ENCODE data around the gene LCE1E.

The LCE1E gene

DNA sequence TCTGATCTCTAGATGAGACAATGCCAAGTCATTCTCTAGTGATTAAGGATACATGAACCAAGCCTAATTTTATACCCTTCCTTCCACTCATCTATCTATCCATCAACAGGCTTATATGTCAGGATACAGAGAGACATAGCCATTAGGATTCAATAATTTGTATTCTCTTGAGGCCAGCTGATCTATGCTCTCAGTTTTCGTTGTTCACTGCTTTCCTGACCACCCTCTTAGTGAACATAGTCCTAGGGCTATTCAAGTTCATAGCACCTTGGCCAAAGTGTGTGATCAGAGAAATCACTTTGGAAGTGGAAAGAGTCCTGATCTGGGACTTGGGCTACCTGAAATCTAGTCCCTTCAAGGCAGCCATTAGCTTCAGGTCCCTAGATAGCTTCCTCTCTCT, 32.5 kb upstream of the LCE1E start:
- Histone ChIP-seq H3K4me3 (ENCODE audit: low read length) (no peak overlapping the region), H3K9me2 (replicated peaks; ENCODE audit: insufficient read depth, low read length) (no peaks in the 10 kb centered on the region), H3K4me1 (ENCODE audit: low read length) (no peaks in the 10 kb centered on the region), H3K36me3 (replicated peaks; ENCODE audit: insufficient read depth, low read length) (no peaks in the 10 kb centered on the region), H3F3A (ENCODE audit: insufficient read depth, low read length) (no peaks in the 10 kb centered on the region), H3K27ac (ENCODE audit: low read length) (no peak overlapping the region), H3K4me2 (ENCODE audit: low read depth, low read length) (no peak overlapping the region), H3K79me2 (ENCODE audit: low read length) (no peaks in the 10 kb centered on the region), H3K9ac (ENCODE audit: low read length) (no peak overlapping the region), H2AFZ (ENCODE audit: low read length) (no peak overlapping the region), H3K9me3 (replicated peaks; ENCODE audit: insufficient read depth, low read length) (no peaks in the 10 kb centered on the region), H3K27me3 (replicated peaks; ENCODE audit: insufficient read depth, low read length) (no peaks in the 10 kb centered on the region), H4K20me1 (ENCODE audit: insufficient read depth, low read length) (no peaks in the 10 kb centered on the region)
- DNase-seq, result no peak
- TF ChIP-seq EZH2phosphoT487 (IDR thresholded peaks at IDR 0.05; ENCODE audit: low read length), result no peak
- no peak for TF ChIP-seq EZH2 (optimal IDR thresholded peaks at IDR 0.05; ENCODE audit: low read depth, low read length)
- TF ChIP-seq, protein P1, sequence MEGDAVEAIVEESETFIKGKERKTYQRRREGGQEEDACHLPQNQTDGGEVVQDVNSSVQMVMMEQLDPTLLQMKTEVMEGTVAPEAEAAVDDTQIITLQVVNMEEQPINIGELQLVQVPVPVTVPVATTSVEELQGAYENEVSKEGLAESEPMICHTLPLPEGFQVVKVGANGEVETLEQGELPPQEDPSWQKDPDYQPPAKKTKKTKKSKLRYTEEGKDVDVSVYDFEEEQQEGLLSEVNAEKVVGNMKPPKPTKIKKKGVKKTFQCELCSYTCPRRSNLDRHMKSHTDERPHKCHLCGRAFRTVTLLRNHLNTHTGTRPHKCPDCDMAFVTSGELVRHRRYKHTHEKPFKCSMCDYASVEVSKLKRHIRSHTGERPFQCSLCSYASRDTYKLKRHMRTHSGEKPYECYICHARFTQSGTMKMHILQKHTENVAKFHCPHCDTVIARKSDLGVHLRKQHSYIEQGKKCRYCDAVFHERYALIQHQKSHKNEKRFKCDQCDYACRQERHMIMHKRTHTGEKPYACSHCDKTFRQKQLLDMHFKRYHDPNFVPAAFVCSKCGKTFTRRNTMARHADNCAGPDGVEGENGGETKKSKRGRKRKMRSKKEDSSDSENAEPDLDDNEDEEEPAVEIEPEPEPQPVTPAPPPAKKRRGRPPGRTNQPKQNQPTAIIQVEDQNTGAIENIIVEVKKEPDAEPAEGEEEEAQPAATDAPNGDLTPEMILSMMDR (IDR thresholded peaks at IDR 0.05; ENCODE audit: low read length), result no peak

DNA sequence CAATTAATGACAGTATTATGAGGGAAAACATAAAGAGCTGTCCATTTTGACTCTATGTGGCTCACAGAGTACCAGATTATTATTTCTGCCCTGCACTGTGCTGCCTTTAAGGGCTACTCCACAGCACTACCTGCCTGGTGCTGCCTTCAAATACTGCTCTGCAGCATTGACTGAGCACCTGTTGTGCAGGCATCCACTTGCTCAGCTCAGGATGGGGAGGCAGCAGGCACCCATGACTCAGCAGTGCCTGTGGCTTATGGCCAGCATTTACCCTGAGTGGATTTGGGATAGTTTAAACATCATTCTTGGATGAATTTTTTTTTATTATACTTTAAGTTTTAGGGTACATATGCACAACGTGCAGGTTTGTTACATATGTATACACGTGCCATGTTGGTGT, 29.2 kb upstream of the LCE1E start:
- no peaks in the 10 kb centered on the region for H3K36me3 ChIP-seq (replicated peaks; ENCODE audit: insufficient read depth, low read length)
- no peak overlapping the region for H3K9ac ChIP-seq (ENCODE audit: low read length)
- no peak overlapping the region for H3K27ac ChIP-seq (ENCODE audit: low read length)
- TF ChIP-seq EZH2phosphoT487 (IDR thresholded peaks at IDR 0.05; ENCODE audit: low read length) (no peak), EZH2 (optimal IDR thresholded peaks at IDR 0.05; ENCODE audit: low read depth, low read length) (no peak)
- TF ChIP-seq, protein P1 (IDR thresholded peaks at IDR 0.05; ENCODE audit: low read length), result no peak
- DNase-seq, result no peak
- no peak overlapping the region for H3K4me2 ChIP-seq (ENCODE audit: low read depth, low read length)
- H3K4me1 ChIP-seq (ENCODE audit: low read length), result no peaks in the 10 kb centered on the region
- H2AFZ ChIP-seq (ENCODE audit: low read length), result no peak overlapping the region
- no peaks in the 10 kb centered on the region for H3K9me3 ChIP-seq (replicated peaks; ENCODE audit: insufficient read depth, low read length)
- H3K4me3 ChIP-seq (ENCODE audit: low read length), result no peak overlapping the region
- no peaks in the 10 kb centered on the region for H3K27me3 ChIP-seq (replicated peaks; ENCODE audit: insufficient read depth, low read length)
- no peaks in the 10 kb centered on the region for H3K79me2 ChIP-seq (ENCODE audit: low read length)
- H4K20me1 ChIP-seq (ENCODE audit: insufficient read depth, low read length), result no peaks in the 10 kb centered on the region
- H3F3A ChIP-seq (ENCODE audit: insufficient read depth, low read length), result no peaks in the 10 kb centered on the region
- no peaks in the 10 kb centered on the region for H3K9me2 ChIP-seq (replicated peaks; ENCODE audit: insufficient read depth, low read length)

DNA sequence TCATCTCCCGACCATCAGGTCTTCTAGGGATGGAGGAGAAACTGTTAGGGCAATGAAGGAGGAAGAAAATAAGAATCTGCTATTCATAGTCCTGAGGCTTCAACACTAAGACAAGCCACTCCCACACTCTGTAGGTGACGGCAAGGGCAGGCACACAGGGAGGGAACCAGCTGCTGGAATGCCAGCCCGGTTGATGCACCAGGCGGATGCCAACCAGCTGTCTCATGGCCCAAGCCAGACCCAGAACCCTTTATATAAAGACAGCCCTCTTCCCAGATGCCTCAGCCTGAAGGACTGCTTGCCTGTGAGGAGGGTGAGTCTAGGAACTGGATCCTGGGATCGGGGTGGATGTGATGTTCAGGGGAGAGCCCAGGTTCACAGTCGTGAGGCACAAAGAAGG, 28.3 kb upstream of the LCE1E start, which contains the start of gene KPRP:
Gene KPRP, plus strand, starts transcription at position 279 of the 400 bp plus-strand sequence. CDS start 1,564 bp downstream, outside the sequence.
- Histone ChIP-seq H4K20me1 (ENCODE audit: insufficient read depth, low read length) (no peaks in the 10 kb centered on the region), H3K4me3 (ENCODE audit: low read length) (no peak within 1 kb of the TSS), H3K9me3 (replicated peaks; ENCODE audit: insufficient read depth, low read length) (no peaks in the 10 kb centered on the region), H3K4me1 (ENCODE audit: low read length) (no peaks in the 10 kb centered on the region), H2AFZ (ENCODE audit: low read length) (no peak within 1 kb of the TSS), H3K27ac (ENCODE audit: low read length) (no peak within 1 kb of the TSS), H3K9ac (ENCODE audit: low read length) (no peak within 1 kb of the TSS), H3K9me2 (replicated peaks; ENCODE audit: insufficient read depth, low read length) (no peaks in the 10 kb centered on the region), H3K36me3 (replicated peaks; ENCODE audit: insufficient read depth, low read length) (no peaks in the 10 kb centered on the region), H3K27me3 (replicated peaks; ENCODE audit: insufficient read depth, low read length) (no peaks in the 10 kb centered on the region), H3K4me2 (ENCODE audit: low read depth, low read length) (no peak within 1 kb of the TSS), H3F3A (ENCODE audit: insufficient read depth, low read length) (no peaks in the 10 kb centered on the region), H3K79me2 (ENCODE audit: low read length) (no peaks in the 10 kb centered on the region)
- TF ChIP-seq EZH2 (optimal IDR thresholded peaks at IDR 0.05; ENCODE audit: low read depth, low read length) (no peak), EZH2phosphoT487 (IDR thresholded peaks at IDR 0.05; ENCODE audit: low read length) (no peak)
- TF ChIP-seq, protein P1 (IDR thresholded peaks at IDR 0.05; ENCODE audit: low read length), result no peak
- no peak for DNase-seq

Measured in MM.1S (cell line).